HepG2 (cell line): ENCODE measurements around the gene NRSN2. TPM values are rescaled to one million over a fixed set of nuclear protein-coding genes. Genes with fewer than 3 reads are reported as not detected.
A peak's percentile ranks its signal among the peaks of the same experiment; 100 is the strongest.

ENCODE experiments used
- AKAP8 ChIP-seq: sonication (generic); formaldehyde crosslinking; IDR thresholded peaks from 2 replicates; pipeline ENCODE4 v1.5.1; 2020; ENCODE audit warnings: mild to moderate bottlenecking, missing genetic modification reagents
- CENPT ChIP-seq: sonication (generic); formaldehyde crosslinking; IDR thresholded peaks from 2 replicates; pipeline ENCODE4 v1.8.0; 2022; ENCODE audit warnings: low read depth, mild to moderate bottlenecking, moderate library complexity, missing genetic modification reagents
- DMAP1 ChIP-seq: IDR thresholded peaks from 2 replicates; pipeline ENCODE4 v1.6.1; 2016
- FOXA1 ChIP-seq, 2 experiments: fragments of 450-650 bp in 1 of 2; sonication (generic) in 1 of 2; formaldehyde crosslinking in 1 of 2; IDR thresholded peaks; 2 replicates each; pipeline versions ENCODE4 v1.4.0 to v1.6.1; 2016 to 2020; ENCODE audit warnings: missing genetic modification reagents in 1 of 2
- HDAC6 ChIP-seq: fragments of 200-600 bp; sonication (generic); IDR thresholded peaks from 2 replicates; pipeline ENCODE4 v1.7.0; 2017; ENCODE audit warnings: mild to moderate bottlenecking, antibody characterized with exemption, low read length, low read depth
- NCOA5 ChIP-seq: sonication (generic); formaldehyde crosslinking; IDR thresholded peaks from 2 replicates; pipeline ENCODE4 v1.4.0; 2020; ENCODE audit warnings: missing genetic modification reagents
- ONECUT2 ChIP-seq: sonication (generic); formaldehyde crosslinking; IDR thresholded peaks from 2 replicates; pipeline ENCODE4 v1.4.0; 2020; ENCODE audit warnings: missing genetic modification reagents
- REXO4 ChIP-seq: sonication (generic); formaldehyde crosslinking; IDR thresholded peaks from 2 replicates; pipeline ENCODE4 v1.8.0; 2022; ENCODE audit warnings: missing genetic modification reagents, mild to moderate bottlenecking, borderline replicate concordance
- ZC3H13 ChIP-seq: sonication (generic); formaldehyde crosslinking; IDR thresholded peaks from 2 replicates; pipeline ENCODE4 v1.8.1; 2023; ENCODE audit warnings: mild to moderate bottlenecking, missing genetic modification reagents, moderate library complexity
- ZNF121 ChIP-seq: sonication (generic); formaldehyde crosslinking; IDR thresholded peaks from 2 replicates; pipeline ENCODE4 v1.5.0; 2020; ENCODE audit warnings: mild to moderate bottlenecking, missing genetic modification reagents
- ZNF282 ChIP-seq: fragments of 450-650 bp; IDR thresholded peaks from 2 replicates; pipeline ENCODE4 v1.6.1; 2018; ENCODE audit not compliant: partially characterized antibody
- ZNF44 ChIP-seq: sonication (generic); formaldehyde crosslinking; IDR thresholded peaks from 2 replicates; pipeline ENCODE4 v1.5.1; 2020; ENCODE audit warnings: mild to moderate bottlenecking, missing genetic modification reagents
- ZNF556 ChIP-seq: sonication (generic); formaldehyde crosslinking; IDR thresholded peaks from 2 replicates; pipeline ENCODE4 v1.4.0; 2020; ENCODE audit warnings: mild to moderate bottlenecking, missing genetic modification reagents, borderline replicate concordance
- ZNF569 ChIP-seq: sonication (generic); formaldehyde crosslinking; IDR thresholded peaks from 2 replicates; pipeline ENCODE4 v1.5.0; 2020; ENCODE audit warnings: mild to moderate bottlenecking, missing genetic modification reagents, moderate library complexity, borderline replicate concordance
- polyA plus RNA-seq, 8 experiments: library from polyadenylated mRNA; depleted of rRNA in 3 of 8; stranded (reverse) in 7 of 8; unstranded in 1 of 8; fragments of >200 nt; fragmentation: Illumina TruSeq in 4 of 8; extraction: Trizol in 4 of 8; gene quantifications; 2 replicates each; pipeline versions ENCODE4 v1.2.1 to v1.2.3, GENCODE V29; 2011 to 2016; ENCODE audit warnings: low read depth in 4 of 8, missing spikeins in 1 of 8, mixed read lengths in 1 of 8; ENCODE audit not compliant: insufficient read depth in 1 of 8
- total RNA-seq, 5 experiments: library from RNA; depleted of rRNA; stranded (reverse); fragments of >200 nt; fragmentation: Illumina TruSeq; extraction: Trizol; gene quantifications; 2 replicates each; pipeline ENCODE4 v1.2.3, GENCODE V29; 2016; ENCODE audit warnings: low read depth in 1 of 5
- TF ChIP-seq, protein P1 (sequence below): IDR thresholded peaks from 2 replicates; pipeline ENCODE4 v1.6.1; 2016; ENCODE audit warnings: low read depth, missing genetic modification reagents, missing compliant biosample characterization
- TF ChIP-seq, protein P2 (sequence below): sonication (generic); formaldehyde crosslinking; IDR thresholded peaks from one replicate; pipeline ENCODE4 v1.5.1; 2020; ENCODE audit warnings: mild to moderate bottlenecking, missing genetic modification reagents; ENCODE audit errors: not compliant biosample characterization

NRSN2 gene
- total and polyA plus RNA-seq, 2 of the 13 experiments (the other 11 are each of a cell fraction or from before 2014, with no cell fraction given), result 32.3 to 49.4 TPM

GRCh38 chr20:396619-397431, 49.9 kb downstream of the NRSN2 start (continued):
- TF ChIP-seq, protein P1, sequence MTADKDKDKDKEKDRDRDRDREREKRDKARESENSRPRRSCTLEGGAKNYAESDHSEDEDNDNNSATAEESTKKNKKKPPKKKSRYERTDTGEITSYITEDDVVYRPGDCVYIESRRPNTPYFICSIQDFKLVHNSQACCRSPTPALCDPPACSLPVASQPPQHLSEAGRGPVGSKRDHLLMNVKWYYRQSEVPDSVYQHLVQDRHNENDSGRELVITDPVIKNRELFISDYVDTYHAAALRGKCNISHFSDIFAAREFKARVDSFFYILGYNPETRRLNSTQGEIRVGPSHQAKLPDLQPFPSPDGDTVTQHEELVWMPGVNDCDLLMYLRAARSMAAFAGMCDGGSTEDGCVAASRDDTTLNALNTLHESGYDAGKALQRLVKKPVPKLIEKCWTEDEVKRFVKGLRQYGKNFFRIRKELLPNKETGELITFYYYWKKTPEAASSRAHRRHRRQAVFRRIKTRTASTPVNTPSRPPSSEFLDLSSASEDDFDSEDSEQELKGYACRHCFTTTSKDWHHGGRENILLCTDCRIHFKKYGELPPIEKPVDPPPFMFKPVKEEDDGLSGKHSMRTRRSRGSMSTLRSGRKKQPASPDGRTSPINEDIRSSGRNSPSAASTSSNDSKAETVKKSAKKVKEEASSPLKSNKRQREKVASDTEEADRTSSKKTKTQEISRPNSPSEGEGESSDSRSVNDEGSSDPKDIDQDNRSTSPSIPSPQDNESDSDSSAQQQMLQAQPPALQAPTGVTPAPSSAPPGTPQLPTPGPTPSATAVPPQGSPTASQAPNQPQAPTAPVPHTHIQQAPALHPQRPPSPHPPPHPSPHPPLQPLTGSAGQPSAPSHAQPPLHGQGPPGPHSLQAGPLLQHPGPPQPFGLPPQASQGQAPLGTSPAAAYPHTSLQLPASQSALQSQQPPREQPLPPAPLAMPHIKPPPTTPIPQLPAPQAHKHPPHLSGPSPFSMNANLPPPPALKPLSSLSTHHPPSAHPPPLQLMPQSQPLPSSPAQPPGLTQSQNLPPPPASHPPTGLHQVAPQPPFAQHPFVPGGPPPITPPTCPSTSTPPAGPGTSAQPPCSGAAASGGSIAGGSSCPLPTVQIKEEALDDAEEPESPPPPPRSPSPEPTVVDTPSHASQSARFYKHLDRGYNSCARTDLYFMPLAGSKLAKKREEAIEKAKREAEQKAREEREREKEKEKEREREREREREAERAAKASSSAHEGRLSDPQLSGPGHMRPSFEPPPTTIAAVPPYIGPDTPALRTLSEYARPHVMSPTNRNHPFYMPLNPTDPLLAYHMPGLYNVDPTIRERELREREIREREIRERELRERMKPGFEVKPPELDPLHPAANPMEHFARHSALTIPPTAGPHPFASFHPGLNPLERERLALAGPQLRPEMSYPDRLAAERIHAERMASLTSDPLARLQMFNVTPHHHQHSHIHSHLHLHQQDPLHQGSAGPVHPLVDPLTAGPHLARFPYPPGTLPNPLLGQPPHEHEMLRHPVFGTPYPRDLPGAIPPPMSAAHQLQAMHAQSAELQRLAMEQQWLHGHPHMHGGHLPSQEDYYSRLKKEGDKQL, result peak; percentile 94
- TF ChIP-seq ZNF569 (CRISPR knock-in tag) (no peak), AKAP8 (CRISPR knock-in tag) (peak; percentile 60), ZNF121 (CRISPR knock-in tag) (peak; percentile 71), DMAP1 (CRISPR knock-in tag) (peak; percentile 87; the same call in 1 of the 2 replicates), NCOA5 (0 out of 2 replicates have a peak, but pooled peaks have one; percentile 48), ONECUT2 (CRISPR knock-in tag) (peak; percentile 63), HDAC6 (no peak), ZNF44 (CRISPR knock-in tag) (no peak), REXO4 (CRISPR knock-in tag) (no peak), CENPT (CRISPR knock-in tag) (no peak), ZC3H13 (CRISPR knock-in tag) (peak; percentile 95), ZNF282 (no peak), ZNF556 (CRISPR knock-in tag) (no peak; the same call in 1 of the 2 replicates), FOXA1 (IDR thresholded peaks at IDR 0.05) (peak; percentile 64; the same call in 1 of the 2 replicates), FOXA1 (CRISPR knock-in tag; IDR thresholded peaks at IDR 0.05) (peak; percentile 92)
- TF ChIP-seq, protein P2, sequence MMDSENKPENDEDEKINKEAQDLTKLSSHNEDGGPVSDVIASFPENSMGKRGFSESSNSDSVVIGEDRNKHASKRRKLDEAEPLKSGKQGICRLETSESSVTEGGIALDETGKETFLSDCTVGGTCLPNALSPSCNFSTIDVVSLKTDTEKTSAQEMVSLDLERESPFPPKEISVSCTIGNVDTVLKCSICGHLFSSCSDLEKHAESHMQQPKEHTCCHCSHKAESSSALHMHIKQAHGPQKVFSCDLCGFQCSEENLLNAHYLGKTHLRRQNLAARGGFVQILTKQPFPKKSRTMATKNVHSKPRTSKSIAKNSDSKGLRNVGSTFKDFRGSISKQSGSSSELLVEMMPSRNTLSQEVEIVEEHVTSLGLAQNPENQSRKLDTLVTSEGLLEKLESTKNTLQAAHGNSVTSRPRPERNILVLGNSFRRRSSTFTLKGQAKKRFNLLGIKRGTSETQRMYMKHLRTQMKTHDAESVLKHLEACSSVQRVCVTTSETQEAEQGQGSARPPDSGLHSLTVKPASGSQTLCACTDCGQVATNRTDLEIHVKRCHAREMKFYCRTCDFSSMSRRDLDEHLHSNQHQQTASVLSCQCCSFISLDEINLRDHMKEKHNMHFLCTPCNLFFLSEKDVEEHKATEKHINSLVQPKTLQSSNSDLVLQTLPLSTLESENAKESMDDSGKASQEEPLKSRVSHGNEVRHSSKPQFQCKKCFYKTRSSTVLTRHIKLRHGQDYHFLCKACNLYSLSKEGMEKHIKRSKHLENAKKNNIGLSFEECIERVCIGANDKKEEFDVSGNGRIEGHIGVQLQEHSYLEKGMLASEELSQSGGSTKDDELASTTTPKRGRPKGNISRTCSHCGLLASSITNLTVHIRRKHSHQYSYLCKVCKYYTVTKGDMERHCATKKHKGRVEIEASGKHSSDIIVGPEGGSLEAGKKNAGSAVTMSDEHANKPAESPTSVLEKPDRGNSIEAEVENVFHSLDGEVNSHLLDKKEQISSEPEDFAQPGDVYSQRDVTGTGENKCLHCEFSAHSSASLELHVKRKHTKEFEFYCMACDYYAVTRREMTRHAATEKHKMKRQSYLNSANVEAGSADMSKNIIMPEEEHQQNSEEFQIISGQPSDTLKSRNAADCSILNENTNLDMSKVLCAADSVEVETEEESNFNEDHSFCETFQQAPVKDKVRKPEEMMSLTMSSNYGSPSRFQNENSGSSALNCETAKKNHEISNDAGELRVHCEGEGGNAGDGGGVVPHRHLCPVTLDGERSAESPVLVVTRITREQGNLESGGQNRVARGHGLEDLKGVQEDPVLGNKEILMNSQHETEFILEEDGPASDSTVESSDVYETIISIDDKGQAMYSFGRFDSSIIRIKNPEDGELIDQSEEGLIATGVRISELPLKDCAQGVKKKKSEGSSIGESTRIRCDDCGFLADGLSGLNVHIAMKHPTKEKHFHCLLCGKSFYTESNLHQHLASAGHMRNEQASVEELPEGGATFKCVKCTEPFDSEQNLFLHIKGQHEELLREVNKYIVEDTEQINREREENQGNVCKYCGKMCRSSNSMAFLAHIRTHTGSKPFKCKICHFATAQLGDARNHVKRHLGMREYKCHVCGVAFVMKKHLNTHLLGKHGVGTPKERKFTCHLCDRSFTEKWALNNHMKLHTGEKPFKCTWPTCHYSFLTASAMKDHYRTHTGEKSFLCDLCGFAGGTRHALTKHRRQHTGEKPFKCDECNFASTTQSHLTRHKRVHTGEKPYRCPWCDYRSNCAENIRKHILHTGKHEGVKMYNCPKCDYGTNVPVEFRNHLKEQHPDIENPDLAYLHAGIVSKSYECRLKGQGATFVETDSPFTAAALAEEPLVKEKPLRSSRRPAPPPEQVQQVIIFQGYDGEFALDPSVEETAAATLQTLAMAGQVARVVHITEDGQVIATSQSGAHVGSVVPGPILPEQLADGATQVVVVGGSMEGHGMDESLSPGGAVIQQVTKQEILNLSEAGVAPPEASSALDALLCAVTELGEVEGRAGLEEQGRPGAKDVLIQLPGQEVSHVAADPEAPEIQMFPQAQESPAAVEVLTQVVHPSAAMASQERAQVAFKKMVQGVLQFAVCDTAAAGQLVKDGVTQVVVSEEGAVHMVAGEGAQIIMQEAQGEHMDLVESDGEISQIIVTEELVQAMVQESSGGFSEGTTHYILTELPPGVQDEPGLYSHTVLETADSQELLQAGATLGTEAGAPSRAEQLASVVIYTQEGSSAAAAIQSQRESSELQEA (CRISPR knock-in tag), result no peak
